K562 (cell line): ENCODE measurements around the gene TRPM2. TPM values are rescaled to one million over a fixed set of nuclear protein-coding genes. Genes with fewer than 3 reads are reported as not detected.
A peak's percentile ranks its signal among the peaks of the same experiment; 100 is the strongest.

Source experiments
- ATAC-seq: fragments of 200-7000 bp; cut with Tn5 transposase; 3 replicates; pipeline ENCODE4 v1.9.1; 2020; ENCODE audit warnings: moderate library complexity
- BruUV-seq: library from RNA; stranded (reverse); fragments of 400-500 nt; replicated peaks from 2 replicates; lab custom pipeline; 2021; lab: Mats Ljungman, UMichigan
- CTCF ChIA-PET: fragments of 300-600 bp; formaldehyde crosslinking; extraction: SDS; loops from one replicate; lab custom pipeline; 2021; ENCODE audit warnings: low intra/inter-chr PET ratio; lab: Yijun Ruan, JAX
- POLR2A ChIA-PET: fragments of 300-600, 350-650 bp; sonication (Branson Sonifier 250); formaldehyde crosslinking; extraction: SDS; loops from one replicate; lab custom pipeline; 2021; ENCODE audit warnings: antibody characterized with exemption, inconsistent platforms; lab: Yijun Ruan, JAX
- DNase-seq, 4 experiments: peaks; one replicate each; pipeline versions ENCODE4 v3.0.0 to v3.0.0-alpha.2; 2011 to 2018; ENCODE audit warnings: low spot score in 3 of 4, mixed read lengths in 3 of 4; ENCODE audit errors: extremely low read depth in 1 of 4
- FAIRE-seq: peaks from 2 replicates; lab custom pipeline; 2011; peaks lifted over from hg19 to GRCh38; lab: Jason Lieb, UNC
- H2AFZ ChIP-seq: 2 replicates; pipeline ENCODE4 v1.6.0; 2011; ENCODE audit warnings: low read depth, low read length, control low read depth, inconsistent platforms
- H3K27ac ChIP-seq: fragments of 200-600 bp; 3 replicates; pipeline ENCODE4 v1.8.0; 2011; ENCODE audit warnings: low read depth, mild to moderate bottlenecking, control low read depth, inconsistent platforms, low read length, moderate library complexity, mixed read lengths; ENCODE audit errors: extremely low read depth
- H3K27me3 ChIP-seq, 2 experiments: fragments of 300-600 bp in 1 of 2; 2 replicates in 1 of 2; 3 replicates in 1 of 2; pipeline versions ENCODE4 v1.6.0 to v1.8.0; 2011; ENCODE audit warnings: inconsistent platforms in 2 of 2, low read length in 2 of 2, mild to moderate bottlenecking in 1 of 2, mixed read lengths in 1 of 2, moderate library complexity in 1 of 2; ENCODE audit not compliant: control insufficient read depth in 2 of 2, insufficient read depth in 2 of 2
- H3K36me3 ChIP-seq: fragments of 300-600 bp; 3 replicates; pipeline ENCODE4 v1.8.0; 2011; ENCODE audit warnings: mild to moderate bottlenecking, low read length, inconsistent platforms; ENCODE audit not compliant: control insufficient read depth, insufficient read depth
- H3K4me1 ChIP-seq, 2 experiments: fragments of 200-600 bp in 1 of 2; replicated peaks in 1 of 2; 2 replicates in 1 of 2; 3 replicates in 1 of 2; pipeline versions ENCODE4 v1.5.1 to v1.8.0; 2011; ENCODE audit warnings: inconsistent platforms in 2 of 2, low read length in 2 of 2, mild to moderate bottlenecking in 1 of 2, mixed read lengths in 1 of 2, moderate library complexity in 1 of 2; ENCODE audit not compliant: control insufficient read depth in 2 of 2, insufficient read depth in 2 of 2
- H3K4me2 ChIP-seq: 2 replicates; pipeline ENCODE4 v1.6.1; 2011; ENCODE audit warnings: low read length, control low read depth, inconsistent platforms, mixed read lengths; ENCODE audit not compliant: insufficient read depth
- H3K4me3 ChIP-seq: fragments of 200-600 bp; sonication (generic), shearing (Covaris generic); 2 replicates; pipeline ENCODE4 v1.5.1; 2016; ENCODE audit warnings: control low read depth, inconsistent platforms
- H3K79me2 ChIP-seq: fragments of 200-600 bp; 3 replicates; pipeline ENCODE4 v1.8.0; 2011; ENCODE audit warnings: low read length, inconsistent platforms; ENCODE audit not compliant: control insufficient read depth, insufficient read depth
- H3K9ac ChIP-seq, 2 experiments: 2 replicates each; pipeline versions ENCODE4 v1.6.0 to v1.6.1; 2011; ENCODE audit warnings: low read depth in 2 of 2, low read length in 2 of 2, control low read depth in 1 of 2, inconsistent platforms in 1 of 2, mild to moderate bottlenecking in 1 of 2, mixed read lengths in 1 of 2; ENCODE audit not compliant: insufficient read depth in 1 of 2
- H3K9me1 ChIP-seq: one replicate; pipeline ENCODE4 v1.6.0; 2011; ENCODE audit warnings: inconsistent platforms, mild to moderate bottlenecking, low read length, moderate library complexity; ENCODE audit not compliant: control insufficient read depth, insufficient read depth
- H3K9me3 ChIP-seq: replicated peaks from 2 replicates; pipeline ENCODE4 v1.5.1; 2011; ENCODE audit warnings: low read depth, low read length, inconsistent platforms; ENCODE audit not compliant: control insufficient read depth, insufficient read depth
- H4K20me1 ChIP-seq: replicated peaks from 2 replicates; pipeline ENCODE4 v1.6.1; 2011; ENCODE audit warnings: low read length, inconsistent platforms, mixed read lengths; ENCODE audit not compliant: control insufficient read depth, insufficient read depth
- CBFA2T3 ChIP-seq: fragments of 450-650 bp; IDR thresholded peaks from 2 replicates; pipeline ENCODE4 v1.6.1; 2017
- CREB1 ChIP-seq, 2 experiments: sonication (generic) in 1 of 2; formaldehyde crosslinking in 1 of 2; IDR thresholded peaks; 2 replicates each; pipeline versions ENCODE4 v1.6.1 to v1.8.0; 2012 to 2022; ENCODE audit warnings: inconsistent platforms in 1 of 2, mild to moderate bottlenecking in 1 of 2, missing genetic modification reagents in 1 of 2, moderate library complexity in 1 of 2
- SMARCA4 ChIP-seq: fragments of 450-650 bp; IDR thresholded peaks from 2 replicates; pipeline ENCODE4 v1.6.1; 2016
- ZNF23 ChIP-seq: fragments of 250-450 bp; sonication (Bioruptor Pico); IDR thresholded peaks from 2 replicates; pipeline ENCODE4 v1.4.0; 2020; ENCODE audit warnings: mild to moderate bottlenecking
- ZNF3 ChIP-seq: fragments of 250-450 bp; sonication (Bioruptor Pico); IDR thresholded peaks from 2 replicates; pipeline ENCODE4 v1.5.0; 2021; ENCODE audit warnings: mild to moderate bottlenecking, moderate library complexity
- ZSCAN29 ChIP-seq: fragments of 450-650 bp; IDR thresholded peaks from 2 replicates; pipeline ENCODE4 v1.6.1; 2017
- WGBS: fragments of 100-300 bp; shearing (Covaris generic); methylation state at CpG from one replicate; pipeline ENCODE4 v1.1.6; 2016; ENCODE audit warnings: low coverage, mixed read lengths; ENCODE audit not compliant: insufficient coverage; ENCODE audit errors: missing lambda C conversion rate; 5-methylcytosine and 5-hydroxymethylcytosine counted together
- in situ Hi-C: fragments of 300-500 bp; cut with MboI; formaldehyde crosslinking; loops from 4 replicates; pipeline ENCODE4 v1.15.0; 2018; ENCODE audit warnings: inconsistent platforms, mixed read lengths
- intact Hi-C: fragments of 100-400 bp; cut with micrococcal nuclease; formaldehyde crosslinking; loops from 2 replicates; pipeline ENCODE4 v1.14.2; 2022
- polyA plus RNA-seq, 8 experiments: library from polyadenylated mRNA; depleted of rRNA in 4 of 8; stranded (reverse) in 5 of 8; unstranded in 3 of 8; fragments of >200 nt; fragmentation: Nextera tagmentation in 2 of 8; fragmentation: Illumina TruSeq in 1 of 8; extraction: Ambion mirVana in 2 of 8; extraction: Trizol in 1 of 8; gene quantifications; 2 replicates each; pipeline versions ENCODE4 v1.2.1 to v1.2.3, GENCODE V29; 2011 to 2014; ENCODE audit warnings: inconsistent platforms in 1 of 8, missing spikeins in 1 of 8
- total RNA-seq, 7 experiments: library from RNA; depleted of rRNA in 6 of 7; stranded (reverse); fragments of >200 nt in 6 of 7; fragmentation: Illumina TruSeq in 2 of 7; extraction: Trizol in 2 of 7; gene quantifications; 2 replicates each; pipeline versions ENCODE4 v1.2.1 to v1.2.3, GENCODE V29; 2011 to 2021; ENCODE audit warnings: low replicate concordance in 1 of 7
- TF ChIP-seq, protein P1 (sequence below): fragments of 200-800 bp; sonication (Bioruptor generic); IDR thresholded peaks from 2 replicates; pipeline ENCODE4 v1.6.1; 2017; ENCODE audit warnings: missing genetic modification characterization, missing compliant biosample characterization

The TRPM2 gene
- total and polyA plus RNA-seq, 9 of the 15 experiments (the other 6 are each of a cell fraction or from before 2014, with no cell fraction given) = 0.33 to 2.1 (median 0.98) TPM; not detected in 2

DNA sequence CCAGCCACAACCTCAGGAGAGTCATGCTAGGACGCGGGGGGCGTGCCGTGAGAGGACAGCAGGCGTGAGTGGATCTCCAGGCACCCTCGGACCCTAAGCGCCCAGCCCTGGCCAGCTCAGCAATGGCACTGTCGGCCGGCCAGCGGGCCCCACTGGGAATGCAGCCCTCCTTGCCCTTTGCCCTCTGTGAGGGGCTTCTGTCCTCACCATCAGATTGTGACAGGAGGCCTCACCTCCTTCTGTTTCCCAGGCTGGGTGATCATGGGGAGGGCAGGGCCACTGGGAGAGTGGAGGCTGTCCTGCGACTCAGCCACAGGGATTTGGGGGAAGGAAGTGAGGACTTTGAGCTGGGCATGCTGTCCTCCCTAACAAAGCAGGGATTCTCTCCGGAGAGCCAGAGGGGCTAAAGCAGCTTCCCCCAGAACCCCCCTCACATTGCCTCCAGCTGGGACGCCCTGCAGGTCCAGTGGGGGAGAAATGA is 95.3 kb downstream of the TRPM2 start:
- Histone ChIP-seq H3K9me3 (no peaks in the 10 kb centered on the region; the same call in 1 of the 2 replicates), H3K4me3 (no peak overlapping the region), H3K4me2 (no peak overlapping the region), H3K36me3 (no peaks in the 10 kb centered on the region), H2AFZ (no peak overlapping the region), H4K20me1 (no peaks in the 10 kb centered on the region; the same call in 1 of the 2 replicates), H3K4me1 (peaks cover 0 to 12% of the 10 kb centered on the region in 2 experiments; a peak in 1 of 5 replicates), H3K9ac (no peak overlapping the region), H3K9me1 (no peaks in the 10 kb centered on the region), H3K27ac (no peak overlapping the region), H3K79me2 (no peaks in the 10 kb centered on the region), H3K27me3 (peaks cover 50 to 75% of the 10 kb centered on the region in 2 experiments)
- FAIRE-seq (no peak), ATAC-seq (no peak), DNase-seq (no peak)
- ChIA-PET POLR2A (interaction anchor here (0.5 to 1.6 kb wide), 3 partner anchors 11 to 1137 kb away, joined by 3 to 4 read pairs (median 3); no protein-coding TSS in a partner anchor), CTCF (no interaction called here)
- intact Hi-C loops (no loop called here), in situ Hi-C loops (no loop called here)
- no TSS peak for BruUV-seq
- TF ChIP-seq ZNF3 (CRISPR knock-in tag) = no peak
- WGBS = 0% methylated on average over 13 of the region's 13 CpGs

GRCh38 chr21:44449473-44450363 is 96.3 kb downstream of the TRPM2 start:
- H3K9me3 ChIP-seq = no peaks in the 10 kb centered on the region
- ChIA-PET CTCF (no interaction called here), POLR2A (interaction anchor here (0.6 to 1.6 kb wide), 3 partner anchors 12 to 279 kb away, joined by 3 to 6 read pairs (median 4); no protein-coding TSS in a partner anchor)
- no peak overlapping the region for H3K27ac ChIP-seq
- H3K9me1 ChIP-seq = no peaks in the 10 kb centered on the region
- H4K20me1 ChIP-seq = no peaks in the 10 kb centered on the region
- in situ Hi-C loops (no loop called here), intact Hi-C loops (no loop called here)
- H3K79me2 ChIP-seq = no peaks in the 10 kb centered on the region
- 0% methylated on average over 28 of the region's 28 CpGs for WGBS
- no TSS peak for BruUV-seq
- no peaks in the 10 kb centered on the region for H3K36me3 ChIP-seq
- no peak for DNase-seq
- peaks cover 0 to 4% of the 10 kb centered on the region in 2 experiments; a peak in 1 of 5 replicates for H3K4me1 ChIP-seq
- FAIRE-seq = no peak
- H3K4me2 ChIP-seq = no peak overlapping the region
- H3K9ac ChIP-seq = no peak overlapping the region
- no peak overlapping the region for H3K4me3 ChIP-seq
- no peak overlapping the region for H2AFZ ChIP-seq
- no peak for TF ChIP-seq CREB1 (IDR thresholded peaks at IDR 0.05)
- TF ChIP-seq CREB1 (CRISPR knock-in tag; IDR thresholded peaks at IDR 0.05) = no peak
- no peak for TF ChIP-seq SMARCA4
- TF ChIP-seq CBFA2T3 = peak; percentile 11; the same call in 1 of the 2 replicates
- no peak for TF ChIP-seq ZNF23
- TF ChIP-seq ZSCAN29 = no peak
- TF ChIP-seq, protein P1, sequence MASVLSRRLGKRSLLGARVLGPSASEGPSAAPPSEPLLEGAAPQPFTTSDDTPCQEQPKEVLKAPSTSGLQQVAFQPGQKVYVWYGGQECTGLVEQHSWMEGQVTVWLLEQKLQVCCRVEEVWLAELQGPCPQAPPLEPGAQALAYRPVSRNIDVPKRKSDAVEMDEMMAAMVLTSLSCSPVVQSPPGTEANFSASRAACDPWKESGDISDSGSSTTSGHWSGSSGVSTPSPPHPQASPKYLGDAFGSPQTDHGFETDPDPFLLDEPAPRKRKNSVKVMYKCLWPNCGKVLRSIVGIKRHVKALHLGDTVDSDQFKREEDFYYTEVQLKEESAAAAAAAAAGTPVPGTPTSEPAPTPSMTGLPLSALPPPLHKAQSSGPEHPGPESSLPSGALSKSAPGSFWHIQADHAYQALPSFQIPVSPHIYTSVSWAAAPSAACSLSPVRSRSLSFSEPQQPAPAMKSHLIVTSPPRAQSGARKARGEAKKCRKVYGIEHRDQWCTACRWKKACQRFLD (CRISPR knock-in tag) = no peak
- TF ChIP-seq, all 486 proteins: peak for 1
- no peak for ATAC-seq
- H3K27me3 ChIP-seq = peaks cover 46 to 65% of the 10 kb centered on the region in 2 experiments
